Endothelial cell of umbilical vein (primary cell): Measurements from ENCODE around the gene CENPF. TPM values are rescaled to one million over a fixed set of nuclear protein-coding genes. Genes with fewer than 3 reads are reported as not detected.

Experiments used
- BruUV-seq: library from RNA; stranded (reverse); fragments of 400-500 nt; replicated peaks from 2 replicates; lab custom pipeline; 2021; lab: Mats Ljungman, UMichigan
- CTCF ChIA-PET: fragments of 300-600, 350-600 bp; sonication (Branson Sonifier 250); formaldehyde crosslinking; loops from one replicate; lab custom pipeline; 2021; ENCODE audit warnings: antibody characterized with exemption, inconsistent platforms; lab: Charles Lee
- POLR2A ChIA-PET: fragments of 300-600, 350-600 bp; sonication (Branson Sonifier 250); formaldehyde crosslinking; loops from one replicate; lab custom pipeline; 2021; ENCODE audit warnings: antibody characterized with exemption, inconsistent platforms; lab: Charles Lee
- DNase-seq: peaks from one replicate; pipeline ENCODE4 v3.0.0-alpha.2; 2011; ENCODE audit warnings: low read depth, low spot score
- FAIRE-seq: peaks from 2 replicates; lab custom pipeline; 2011; peaks lifted over from hg19 to GRCh38; lab: Jason Lieb, UNC
- H2AFZ ChIP-seq: 2 replicates; pipeline ENCODE4 v1.6.0; 2012; ENCODE audit warnings: low read depth, low read length, control low read depth, inconsistent platforms
- H3K27ac ChIP-seq: 2 replicates; pipeline ENCODE4 v1.5.1; 2011; ENCODE audit warnings: low read depth, mild to moderate bottlenecking, control low read depth, low read length, moderate library complexity; ENCODE audit not compliant: insufficient read depth
- H3K27me3 ChIP-seq, 2 experiments: 2 replicates each; pipeline versions ENCODE4 v1.6.0 to v1.6.1; 2011; ENCODE audit warnings: low read length in 2 of 2, mixed read lengths in 1 of 2; ENCODE audit not compliant: control insufficient read depth in 2 of 2, insufficient read depth in 2 of 2
- H3K36me3 ChIP-seq, 2 experiments: 2 replicates in 1 of 2; 3 replicates in 1 of 2; pipeline ENCODE4 v1.5.1; 2011; ENCODE audit warnings: low read length in 2 of 2, mild to moderate bottlenecking in 1 of 2, moderate library complexity in 1 of 2; ENCODE audit not compliant: control insufficient read depth in 2 of 2, insufficient read depth in 2 of 2; ENCODE audit errors: extremely low read depth in 1 of 2
- H3K4me1 ChIP-seq: 3 replicates; pipeline ENCODE4 v1.5.1; 2011; ENCODE audit warnings: mild to moderate bottlenecking, low read length; ENCODE audit not compliant: control insufficient read depth, insufficient read depth; ENCODE audit errors: extremely low read depth
- H3K4me2 ChIP-seq: 2 replicates; pipeline ENCODE4 v1.6.1; 2011; ENCODE audit warnings: low read length, control low read depth, mixed read lengths; ENCODE audit not compliant: insufficient read depth
- H3K4me3 ChIP-seq, 3 experiments: fragments of 200-600 bp in 1 of 3; sonication (generic), shearing (Covaris generic) in 1 of 3; replicated peaks in 1 of 3; 2 replicates each; pipeline ENCODE4 v1.5.1; 2011 to 2016; ENCODE audit warnings: control low read depth in 3 of 3, low read length in 3 of 3, mild to moderate bottlenecking in 2 of 3, inconsistent platforms in 1 of 3, low read depth in 1 of 3, moderate library complexity in 1 of 3; ENCODE audit not compliant: insufficient read depth in 1 of 3
- H3K79me2 ChIP-seq: 2 replicates; pipeline ENCODE4 v1.6.0; 2012; ENCODE audit warnings: low read length, inconsistent platforms; ENCODE audit not compliant: control insufficient read depth, insufficient read depth
- H3K9ac ChIP-seq: replicated peaks from 2 replicates; pipeline ENCODE3; 2011; ENCODE audit warnings: low read length, control low read depth; ENCODE audit not compliant: insufficient read depth; ENCODE audit errors: extremely low read depth
- H3K9me1 ChIP-seq: replicated peaks from 3 replicates; pipeline ENCODE4 v1.6.0; 2011; ENCODE audit warnings: mild to moderate bottlenecking, low read length; ENCODE audit not compliant: control insufficient read depth, insufficient read depth; ENCODE audit errors: extremely low read depth
- H3K9me3 ChIP-seq: replicated peaks from 2 replicates; pipeline ENCODE4 v1.5.1; 2012; ENCODE audit warnings: low read length, inconsistent platforms; ENCODE audit not compliant: control insufficient read depth, insufficient read depth
- H4K20me1 ChIP-seq: replicated peaks from 2 replicates; pipeline ENCODE3; 2011; ENCODE audit warnings: mild to moderate bottlenecking, low read length; ENCODE audit not compliant: control insufficient read depth, insufficient read depth; ENCODE audit errors: extremely low read depth
- CTCF ChIP-seq, 2 donors: IDR thresholded peaks; 1 replicate in 1 of 2; 2 replicates in 1 of 2; pipeline ENCODE4 v1.5.1; 2011; ENCODE audit warnings: low read length in 2 of 2, mild to moderate bottlenecking in 2 of 2, moderate library complexity in 2 of 2, control low read depth in 1 of 2, inconsistent platforms in 1 of 2, low read depth in 1 of 2; ENCODE audit not compliant: insufficient read depth in 1 of 2; ENCODE audit errors: extremely low read depth in 1 of 2
- EZH2 ChIP-seq: IDR thresholded peaks from 2 replicates; pipeline ENCODE4 v1.6.1; 2012; ENCODE audit warnings: borderline replicate concordance, low read depth, mild to moderate bottlenecking, moderate library complexity, low read length, inconsistent platforms; ENCODE audit not compliant: severe bottlenecking
- FOS ChIP-seq: IDR thresholded peaks from 2 replicates; pipeline ENCODE4 v1.6.1; 2011; ENCODE audit warnings: mild to moderate bottlenecking, low read length, moderate library complexity, borderline replicate concordance; ENCODE audit not compliant: insufficient read depth
- GATA2 ChIP-seq: IDR thresholded peaks from 2 replicates; pipeline ENCODE4 v1.7.0; 2011; ENCODE audit warnings: low read depth, mild to moderate bottlenecking, moderate library complexity, mixed read lengths, low read length; ENCODE audit not compliant: insufficient read length, insufficient read depth
- JUN ChIP-seq: IDR thresholded peaks from 2 replicates; pipeline ENCODE4 v1.6.1; 2011; ENCODE audit warnings: borderline replicate concordance, low read depth; ENCODE audit not compliant: insufficient read length, insufficient read depth
- MAX ChIP-seq: IDR thresholded peaks from 2 replicates; pipeline ENCODE4 v1.6.1; 2011; ENCODE audit not compliant: insufficient read depth, insufficient read length
- MYC ChIP-seq: IDR thresholded peaks from one replicate; pipeline ENCODE4 v1.6.1; 2011; ENCODE audit warnings: mild to moderate bottlenecking, low read depth, low read length
- POLR2A ChIP-seq: IDR thresholded peaks from 2 replicates; pipeline ENCODE4 v1.6.1; 2012; ENCODE audit warnings: low read depth, mild to moderate bottlenecking, control low read depth, low read length
- POLR2AphosphoS5 ChIP-seq: IDR thresholded peaks from 2 replicates; pipeline ENCODE4 v1.6.1; 2012; ENCODE audit warnings: low read depth, mild to moderate bottlenecking, control low read depth, low read length, moderate library complexity; ENCODE audit not compliant: insufficient read depth
- dilution Hi-C: fragments of 300-500 bp; cut with MboI; formaldehyde crosslinking; loops from one replicate; pipeline ENCODE4 v1.15.0; 2019; ENCODE audit warnings: low sequenced_read_pairs; ENCODE audit not compliant: extremely low pct_ligation_motif_present
- intact Hi-C: fragments of 100-400 bp; cut with micrococcal nuclease; formaldehyde crosslinking; loops from one replicate; pipeline ENCODE4 v1.10.0; 2022
- polyA plus RNA-seq, 4 experiments: library from polyadenylated mRNA; depleted of rRNA in 3 of 4; stranded (reverse) in 3 of 4; unstranded in 1 of 4; fragments of >200 nt; gene quantifications; 2 replicates each; pipeline versions ENCODE4 v1.2.1 to v1.2.3, GENCODE V29; 2011 to 2012; ENCODE audit warnings: missing spikeins in 1 of 4
- total RNA-seq: library from RNA; stranded (reverse); gene quantifications from 2 replicates; pipeline ENCODE4 v1.2.3, GENCODE V29; 2021

The CENPF gene
- total and polyA plus RNA-seq, 2 donors (not counting 3 experiments of a cell fraction or from before 2014, with no cell fraction given) = 6.4 to 66.2 TPM

- H3K27ac ChIP-seq = no peak overlapping the region
- POLR2A ChIA-PET = no interaction called here
Measured at GRCh38 chr1:214582289-214582891, 20.6 kb upstream of the CENPF start.

More at GRCh38 chr1:214582289-214582891, 20.6 kb upstream of the CENPF start:
- TF ChIP-seq GATA2 = no peak
- TF ChIP-seq MAX = no peak
- no peak for TF ChIP-seq EZH2
- TF ChIP-seq FOS = no peak
- no peak for TF ChIP-seq POLR2A
- no peak for TF ChIP-seq JUN
- TF ChIP-seq CTCF (IDR thresholded peaks at IDR 0.05; ENCODE audit: extremely low read depth in 1 of 2, insufficient read depth in 1 of 2, low read depth in 1 of 2, low read length in 2 of 2) = no peak
- no peak for TF ChIP-seq POLR2AphosphoS5
- no peak for TF ChIP-seq MYC
- CTCF ChIA-PET = interaction anchor here (1.1 to 10.2 kb wide), 9 partner anchors 10 to 250 kb away, joined by 3 to 359 read pairs (median 5); partner anchors contain the start of gene PTPN14
- Histone ChIP-seq H3K4me2 (no peak overlapping the region), H3K79me2 (no peaks in the 10 kb centered on the region), H3K9me1 (no peaks in the 10 kb centered on the region), H3K36me3 (no peaks in the 10 kb centered on the region), H2AFZ (no peak overlapping the region), H3K9me3 (no peaks in the 10 kb centered on the region), H3K4me3 (no peak overlapping the region), H3K9ac (no peak overlapping the region), H3K27me3 (no peaks in the 10 kb centered on the region), H3K4me1 (peaks cover 14% of the 10 kb centered on the region), H4K20me1 (no peaks in the 10 kb centered on the region)
- no TSS peak for BruUV-seq
- intact Hi-C loops = no loop called here
- dilution Hi-C loops = loop anchor here (25.0 kb wide), 1 partner anchor 245 kb away; no protein-coding TSS in a partner anchor
- FAIRE-seq = no peak
- no peak for DNase-seq
